GM06990 (cell line): ENCODE data around the gene NADK.
"Not testable (repeated sequence)": the region's sequence is repeated elsewhere in the genome, so short reads cannot be mapped to it uniquely, and the experiment has no call there.

Experiments
- DNase-seq: peaks from one replicate; pipeline ENCODE4 v3.0.0-alpha.2; 2011; ENCODE audit not compliant: insufficient read length; ENCODE audit errors: extremely low read depth
- H3K27me3 ChIP-seq: replicated peaks from 2 replicates; pipeline ENCODE4 v1.6.0; 2011; ENCODE audit warnings: low read length; ENCODE audit not compliant: control insufficient read depth, insufficient read depth
- H3K36me3 ChIP-seq: 2 replicates; pipeline ENCODE4 v1.5.1; 2011; ENCODE audit warnings: low read length; ENCODE audit not compliant: control insufficient read depth, insufficient read depth
- H3K4me3 ChIP-seq: replicated peaks from 2 replicates; pipeline ENCODE4 v1.5.1; 2011; ENCODE audit warnings: low read depth, mild to moderate bottlenecking, control low read depth, low read length
- TF ChIP-seq, protein P1 (sequence below): IDR thresholded peaks from 2 replicates; pipeline ENCODE4 v1.5.1; 2011; ENCODE audit warnings: low read length, control low read depth, mild to moderate bottlenecking, inconsistent platforms; ENCODE audit not compliant: insufficient read depth, poor library complexity, severe bottlenecking

The NADK gene

DNA sequence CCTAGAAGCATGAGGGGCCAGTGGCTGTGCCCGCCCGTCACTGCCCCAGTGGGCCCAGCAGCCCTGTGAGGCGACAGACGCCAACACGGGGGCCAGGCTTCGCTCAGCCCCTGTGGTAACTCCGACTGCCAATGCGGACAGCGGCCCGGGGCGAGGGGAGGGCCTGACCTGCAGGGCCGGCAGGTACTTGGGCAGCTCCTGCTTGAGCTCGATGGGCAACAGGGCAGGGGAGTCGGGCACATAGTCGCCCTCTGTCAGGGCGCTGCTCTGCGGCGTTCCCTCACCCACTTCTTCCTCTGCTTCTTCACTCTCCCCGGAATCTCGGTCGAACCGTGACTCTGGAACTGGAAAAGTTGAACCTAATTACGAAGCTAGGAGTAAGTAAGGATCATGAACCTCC lies 71.0 kb downstream of the NADK start:
- not testable (repeated sequence) for H3K4me3 ChIP-seq, H3K27me3 ChIP-seq, H3K36me3 ChIP-seq, DNase-seq

DNA sequence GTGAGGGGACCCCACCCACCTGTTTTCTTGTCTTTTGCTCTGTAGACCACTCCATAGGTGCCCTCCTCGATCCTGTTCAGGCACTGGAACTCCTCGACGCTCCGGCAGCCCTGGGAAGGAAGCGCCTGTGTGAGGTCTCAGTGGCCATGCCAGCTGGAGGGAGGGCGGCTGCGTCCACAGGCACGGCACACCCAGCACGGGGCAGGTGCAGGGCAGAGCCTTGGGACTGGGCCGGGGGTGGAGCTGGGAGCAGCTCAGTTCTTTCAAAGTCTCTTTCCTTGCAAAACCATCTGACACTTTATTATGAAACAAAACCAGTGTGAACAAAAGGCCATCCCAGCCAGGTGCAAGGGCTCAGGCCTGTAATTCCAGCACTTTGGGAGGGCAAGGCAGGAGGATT lies 72.6 kb downstream of the NADK start:
- not testable (repeated sequence) for H3K4me3 ChIP-seq, DNase-seq, H3K36me3 ChIP-seq, H3K27me3 ChIP-seq

DNA sequence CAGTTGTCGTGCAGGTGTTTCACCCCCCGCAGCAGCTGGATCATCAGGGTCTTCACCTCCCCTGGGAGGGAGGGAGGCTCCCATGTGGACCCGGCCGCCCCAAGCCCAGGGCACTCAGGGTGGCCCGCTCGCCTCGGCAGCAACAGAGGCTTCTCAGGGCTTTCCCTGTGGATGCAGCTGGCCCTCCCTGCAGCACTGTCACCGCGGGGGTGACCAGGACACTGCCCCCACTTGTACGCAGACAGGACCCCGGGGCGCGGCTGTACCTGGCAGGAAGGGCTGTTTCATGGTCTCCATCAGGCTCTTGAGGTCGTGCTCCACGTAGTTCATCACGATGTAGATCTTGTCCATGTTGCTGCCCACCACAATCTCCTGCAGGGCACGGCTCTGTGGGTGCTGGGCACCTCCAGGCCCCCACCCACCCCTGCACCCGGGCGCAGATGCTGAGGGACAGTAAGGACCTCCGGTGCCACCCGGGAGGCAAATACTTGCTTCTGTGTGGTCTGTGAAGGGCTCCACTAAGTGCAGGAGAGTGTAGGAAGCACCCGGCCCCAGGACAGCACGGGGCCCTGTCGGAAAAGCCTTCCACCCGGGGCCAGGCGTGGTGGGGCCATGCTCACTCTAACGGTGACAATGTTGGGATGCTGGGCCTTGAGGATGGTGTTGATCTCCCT lies 73.8 kb downstream of the NADK start:
- H3K4me3 ChIP-seq, DNase-seq, H3K27me3 ChIP-seq, H3K36me3 ChIP-seq: not testable (repeated sequence)

DNA sequence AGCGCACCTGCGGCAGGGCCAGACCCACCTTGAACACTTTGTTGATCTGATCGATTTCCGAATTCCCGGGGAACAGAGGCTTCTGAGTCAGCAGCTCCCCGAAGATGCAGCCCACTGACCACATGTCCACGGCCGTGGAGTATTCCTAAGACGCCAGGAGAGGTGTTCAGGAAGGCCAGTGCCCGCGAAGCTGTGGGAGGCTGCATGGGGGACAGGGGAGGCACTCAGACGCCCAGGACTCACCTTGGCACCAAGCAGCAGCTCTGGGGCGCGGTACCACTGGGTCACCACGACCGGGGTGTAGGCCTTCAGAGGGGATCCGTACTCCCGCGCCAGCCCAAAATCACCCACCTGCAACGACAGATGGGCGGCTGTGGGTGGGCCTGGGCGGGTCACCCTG lies 74.5 kb downstream of the NADK start:
- TF ChIP-seq, protein P1, sequence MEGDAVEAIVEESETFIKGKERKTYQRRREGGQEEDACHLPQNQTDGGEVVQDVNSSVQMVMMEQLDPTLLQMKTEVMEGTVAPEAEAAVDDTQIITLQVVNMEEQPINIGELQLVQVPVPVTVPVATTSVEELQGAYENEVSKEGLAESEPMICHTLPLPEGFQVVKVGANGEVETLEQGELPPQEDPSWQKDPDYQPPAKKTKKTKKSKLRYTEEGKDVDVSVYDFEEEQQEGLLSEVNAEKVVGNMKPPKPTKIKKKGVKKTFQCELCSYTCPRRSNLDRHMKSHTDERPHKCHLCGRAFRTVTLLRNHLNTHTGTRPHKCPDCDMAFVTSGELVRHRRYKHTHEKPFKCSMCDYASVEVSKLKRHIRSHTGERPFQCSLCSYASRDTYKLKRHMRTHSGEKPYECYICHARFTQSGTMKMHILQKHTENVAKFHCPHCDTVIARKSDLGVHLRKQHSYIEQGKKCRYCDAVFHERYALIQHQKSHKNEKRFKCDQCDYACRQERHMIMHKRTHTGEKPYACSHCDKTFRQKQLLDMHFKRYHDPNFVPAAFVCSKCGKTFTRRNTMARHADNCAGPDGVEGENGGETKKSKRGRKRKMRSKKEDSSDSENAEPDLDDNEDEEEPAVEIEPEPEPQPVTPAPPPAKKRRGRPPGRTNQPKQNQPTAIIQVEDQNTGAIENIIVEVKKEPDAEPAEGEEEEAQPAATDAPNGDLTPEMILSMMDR, result no peak
- H3K27me3 ChIP-seq, result no peaks in the 10 kb centered on the region
- H3K36me3 ChIP-seq, result no peaks in the 10 kb centered on the region; the same call in none of the 2 replicates
- DNase-seq, result no peak
- H3K4me3 ChIP-seq, result no peak overlapping the region

DNA sequence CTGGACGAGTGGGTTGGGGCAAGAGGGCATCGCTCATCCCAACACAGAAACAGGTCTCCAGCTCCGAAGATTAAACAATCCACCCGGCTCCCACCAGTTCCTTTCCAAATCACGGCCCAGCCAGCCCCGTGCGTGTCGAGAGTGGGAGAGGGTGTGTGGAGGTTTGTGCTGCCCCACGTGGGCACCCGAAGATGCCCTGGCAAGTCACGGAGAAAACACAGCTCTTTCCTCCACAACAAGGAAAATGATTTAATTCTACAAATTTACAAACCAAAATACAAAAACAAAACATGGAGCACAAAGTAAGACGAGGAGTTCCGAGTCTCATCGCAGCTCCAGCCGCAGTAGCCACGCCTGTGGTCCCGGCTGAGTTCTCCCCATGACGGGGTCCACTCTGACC lies 75.8 kb downstream of the NADK start:
- H3K36me3 ChIP-seq, DNase-seq, H3K27me3 ChIP-seq, H3K4me3 ChIP-seq: not testable (repeated sequence)
